Mesenchymal stem cell (in vitro differentiated cells and primary cell): Measurements from ENCODE around the gene PRKAG2.
A peak's percentile ranks its signal among the peaks of the same experiment; 100 is the strongest.

Source experiments
- DNase-seq: peaks from one replicate; pipeline ENCODE4 v3.0.0-alpha.2; 2013
- H2AFZ ChIP-seq: one replicate; pipeline ENCODE4 v1.6.1; 2013; ENCODE audit warnings: low read depth, mild to moderate bottlenecking, control low read depth, inconsistent platforms, low read length, moderate library complexity
- H2AK5ac ChIP-seq: 2 replicates; pipeline ENCODE4 v1.6.1; 2013; ENCODE audit warnings: low read length, moderate library complexity, mild to moderate bottlenecking, inconsistent platforms; ENCODE audit not compliant: severe bottlenecking
- H2BK120ac ChIP-seq: one replicate; pipeline ENCODE4 v1.6.1; 2013; ENCODE audit warnings: low read depth, mild to moderate bottlenecking, inconsistent platforms, low read length, moderate library complexity
- H2BK12ac ChIP-seq, 2 experiments: one replicate each; pipeline ENCODE4 v1.6.1; 2013; ENCODE audit warnings: inconsistent platforms in 2 of 2, low read length in 2 of 2, mild to moderate bottlenecking in 2 of 2, moderate library complexity in 2 of 2, control low read depth in 1 of 2
- H2BK15ac ChIP-seq: one replicate; pipeline ENCODE4 v1.6.1; 2013; ENCODE audit warnings: mild to moderate bottlenecking, low read depth, inconsistent platforms; ENCODE audit not compliant: poor library complexity, severe bottlenecking
- H2BK5ac ChIP-seq: 2 replicates; pipeline ENCODE4 v1.6.1; 2013; ENCODE audit warnings: low read depth, mild to moderate bottlenecking, low read length, control low read depth, inconsistent platforms; ENCODE audit not compliant: poor library complexity, severe bottlenecking
- H3K14ac ChIP-seq, 2 experiments: one replicate each; pipeline ENCODE4 v1.6.1; 2013; ENCODE audit warnings: inconsistent platforms in 2 of 2, low read length in 2 of 2, control low read depth in 1 of 2, mild to moderate bottlenecking in 1 of 2, moderate library complexity in 1 of 2
- H3K18ac ChIP-seq, 2 experiments: one replicate each; pipeline ENCODE4 v1.6.1; 2013; ENCODE audit warnings: inconsistent platforms in 2 of 2, low read length in 2 of 2, control low read depth in 1 of 2, low read depth in 1 of 2, mild to moderate bottlenecking in 1 of 2
- H3K23ac ChIP-seq, 2 experiments: one replicate each; pipeline ENCODE4 v1.6.1; 2013; ENCODE audit warnings: inconsistent platforms in 2 of 2, low read length in 2 of 2, mild to moderate bottlenecking in 2 of 2, moderate library complexity in 2 of 2, control low read depth in 1 of 2
- H3K27ac ChIP-seq: 2 replicates; pipeline ENCODE4 v1.5.1; 2013; ENCODE audit warnings: mild to moderate bottlenecking, moderate library complexity, low read length, control low read depth, inconsistent platforms; ENCODE audit not compliant: poor library complexity, severe bottlenecking
- H3K27me3 ChIP-seq, 2 experiments: 2 replicates each; pipeline versions ENCODE4 v1.6.1 to v1.7.0; 2013; ENCODE audit warnings: low read length in 2 of 2, mild to moderate bottlenecking in 2 of 2, moderate library complexity in 2 of 2, control low read depth in 1 of 2, inconsistent platforms in 1 of 2; ENCODE audit not compliant: control insufficient read depth in 1 of 2, insufficient read depth in 1 of 2
- H3K36me3 ChIP-seq, 2 experiments: 2 replicates each; pipeline versions ENCODE4 v1.6.1 to v1.7.0; 2013; ENCODE audit warnings: low read length in 2 of 2, control low read depth in 1 of 2, inconsistent platforms in 1 of 2, low read depth in 1 of 2, mild to moderate bottlenecking in 1 of 2; ENCODE audit not compliant: insufficient read depth in 2 of 2, control insufficient read depth in 1 of 2
- H3K4ac ChIP-seq, 2 experiments: one replicate each; pipeline ENCODE4 v1.6.1; 2013; ENCODE audit warnings: inconsistent platforms in 2 of 2, low read length in 2 of 2, mild to moderate bottlenecking in 2 of 2, moderate library complexity in 2 of 2, control low read depth in 1 of 2, low read depth in 1 of 2
- H3K4me1 ChIP-seq: 2 replicates; pipeline ENCODE4 v1.6.1; 2013; ENCODE audit warnings: low read depth, low read length, control low read depth; ENCODE audit not compliant: control insufficient read depth, insufficient read depth
- H3K4me2 ChIP-seq: 2 replicates; pipeline ENCODE4 v1.6.1; 2013; ENCODE audit warnings: low read length, mild to moderate bottlenecking, inconsistent platforms; ENCODE audit not compliant: poor library complexity, severe bottlenecking
- H3K4me3 ChIP-seq, 2 experiments: 2 replicates each; pipeline versions ENCODE4 v1.5.1 to v1.7.0; 2013; ENCODE audit warnings: low read length in 2 of 2, mild to moderate bottlenecking in 2 of 2, control low read depth in 1 of 2, low read depth in 1 of 2; ENCODE audit not compliant: insufficient read depth in 1 of 2
- H3K79me1 ChIP-seq: replicated peaks from 2 replicates; pipeline ENCODE4 v1.6.1; 2013; ENCODE audit warnings: mild to moderate bottlenecking, control low read depth, low read length, inconsistent platforms; ENCODE audit not compliant: poor library complexity, severe bottlenecking
- H3K9ac ChIP-seq: 2 replicates; pipeline ENCODE4 v1.7.0; 2013; ENCODE audit warnings: mild to moderate bottlenecking, low read length, moderate library complexity
- H3K9me3 ChIP-seq: 2 replicates; pipeline ENCODE4 v1.7.0; 2013; ENCODE audit warnings: mild to moderate bottlenecking, low read length; ENCODE audit not compliant: control insufficient read depth
- H4K8ac ChIP-seq: one replicate; pipeline ENCODE4 v1.6.1; 2013; ENCODE audit warnings: inconsistent platforms, mild to moderate bottlenecking, low read length, moderate library complexity
- H4K91ac ChIP-seq: one replicate; pipeline ENCODE4 v1.6.1; 2013; ENCODE audit warnings: mild to moderate bottlenecking, low read length, inconsistent platforms
- WGBS: methylation state at CpG from one replicate; pipeline ENCODE4 v1.1.7; 2013; ENCODE audit warnings: mixed read lengths; 5-methylcytosine and 5-hydroxymethylcytosine counted together

PRKAG2 gene

DNA sequence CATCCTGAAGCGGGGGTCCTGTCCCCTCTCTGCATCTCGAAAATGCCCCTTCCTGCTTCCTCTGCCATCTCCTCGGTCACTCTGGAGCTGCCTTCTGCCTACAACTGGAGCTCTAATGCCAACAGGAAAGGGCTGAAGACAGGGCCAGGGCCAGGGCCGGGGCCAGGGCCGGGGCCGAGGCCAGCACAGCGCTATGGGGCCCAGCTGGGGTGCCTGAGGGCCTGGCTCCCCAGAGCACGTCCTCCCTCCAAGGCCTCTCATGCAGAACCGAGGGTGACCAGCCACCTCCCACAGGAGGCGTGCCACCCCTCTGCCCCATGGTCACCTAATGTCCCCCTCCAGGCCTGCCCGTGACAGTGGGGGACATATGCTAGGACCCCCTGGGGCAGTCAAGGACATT, 155.7 kb downstream of the PRKAG2 start:
- H2BK12ac ChIP-seq = no peak overlapping the region
- H3K9ac ChIP-seq = no peak overlapping the region

GRCh38 chr7:151720280-151720679, 156.6 kb downstream of the PRKAG2 start:
- Histone ChIP-seq H2BK12ac (no peak overlapping the region), H3K18ac (no peak overlapping the region), H2AK5ac (no peak overlapping the region), H3K4ac (no peak overlapping the region), H2BK5ac (no peak overlapping the region), H3K27ac (no peak overlapping the region), H4K8ac (no peak overlapping the region), H3K36me3 (no peaks in the 10 kb centered on the region), H3K9me3 (no peaks in the 10 kb centered on the region), H3K9ac (no peak overlapping the region), H3K4me2 (no peak overlapping the region), H2AFZ (no peak overlapping the region), H3K23ac (no peak overlapping the region), H3K27me3 (peaks cover 0 to 3% of the 10 kb centered on the region in 2 experiments), H3K79me1 (no peaks in the 10 kb centered on the region), H3K4me1 (peaks cover 24% of the 10 kb centered on the region), H2BK15ac (no peak overlapping the region), H3K4me3 (no peak overlapping the region), H4K91ac (no peak overlapping the region), H2BK120ac (no peak overlapping the region), H3K14ac (no peak overlapping the region)
- DNase-seq = no peak
- 78% methylated on average over 4 of the region's 5 CpGs for WGBS

More for the DNA sequence above, 155.7 kb downstream of the PRKAG2 start:
- no peak overlapping the region for H3K4ac ChIP-seq
- peak overlapping the region in 1 of 2 experiments; percentile 10 for H3K23ac ChIP-seq
- H3K14ac ChIP-seq = peak overlapping the region in 1 of 2 experiments; percentile 63
- H3K27me3 ChIP-seq = peaks cover 0 to 3% of the 10 kb centered on the region in 2 experiments
- H3K27ac ChIP-seq = no peak overlapping the region
- no peak overlapping the region for H3K4me2 ChIP-seq
- H3K4me1 ChIP-seq = peaks cover 22% of the 10 kb centered on the region
- no peak overlapping the region for H2BK5ac ChIP-seq
- H2AFZ ChIP-seq = no peak overlapping the region
- H2BK120ac ChIP-seq = no peak overlapping the region
- no peaks in the 10 kb centered on the region for H3K79me1 ChIP-seq
- no peak overlapping the region for H2AK5ac ChIP-seq
- peak overlapping the region; percentile 7 for H4K91ac ChIP-seq
- H3K18ac ChIP-seq = peak overlapping the region in 1 of 2 experiments; percentile 14
- H2BK15ac ChIP-seq = no peak overlapping the region
- no peaks in the 10 kb centered on the region for H3K9me3 ChIP-seq
- DNase-seq = no peak
- H3K4me3 ChIP-seq = no peak overlapping the region
- WGBS = 88% methylated on average over 10 of the region's 11 CpGs
- no peaks in the 10 kb centered on the region for H3K36me3 ChIP-seq
- H4K8ac ChIP-seq = no peak overlapping the region

DNA sequence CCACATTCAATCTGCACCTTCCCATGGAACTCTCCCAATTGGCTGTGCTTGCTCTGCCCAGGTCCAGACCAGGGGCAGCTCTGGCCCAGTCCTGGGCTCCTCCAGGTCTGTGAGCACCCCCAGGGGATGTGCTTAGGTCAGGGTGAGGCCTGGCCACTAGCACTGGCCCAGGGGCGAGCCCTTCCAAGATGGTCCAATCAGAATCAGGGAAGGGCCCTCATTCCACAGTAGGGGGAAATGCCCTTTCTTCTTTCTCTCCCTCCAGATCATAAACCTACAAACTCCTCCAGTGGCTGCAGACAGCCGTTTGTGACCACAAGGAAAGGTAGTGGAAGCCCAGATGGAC, 157.0 kb downstream of the PRKAG2 start:
- Histone ChIP-seq H3K4me3 (no peak overlapping the region), H2AFZ (no peak overlapping the region), H3K9me3 (no peaks in the 10 kb centered on the region), H3K4me1 (peaks cover 22% of the 10 kb centered on the region), H3K23ac (no peak overlapping the region), H3K14ac (no peak overlapping the region), H2BK5ac (no peak overlapping the region), H3K4ac (no peak overlapping the region), H2BK15ac (no peak overlapping the region), H2AK5ac (no peak overlapping the region), H2BK120ac (peak overlapping the region; percentile 50), H3K4me2 (no peak overlapping the region), H3K27ac (no peak overlapping the region), H3K27me3 (peaks cover 0 to 3% of the 10 kb centered on the region in 2 experiments), H3K36me3 (no peaks in the 10 kb centered on the region), H3K79me1 (no peaks in the 10 kb centered on the region), H3K18ac (no peak overlapping the region), H4K8ac (no peak overlapping the region), H3K9ac (no peak overlapping the region), H2BK12ac (peak overlapping the region in 1 of 2 experiments; percentile 35), H4K91ac (no peak overlapping the region)
- DNase-seq = no peak
- 66% methylated on average over 2 of the region's 2 CpGs for WGBS

GRCh38 chr7:151719031-151719896, 157.7 kb downstream of the PRKAG2 start:
- Histone ChIP-seq H3K4me3 (no peak overlapping the region), H2AK5ac (peak overlapping the region; percentile 16), H3K27ac (no peak overlapping the region), H3K79me1 (no peaks in the 10 kb centered on the region), H3K4ac (no peak overlapping the region), H3K9ac (no peak overlapping the region), H2BK12ac (peak overlapping the region; percentile 10 to 35), H3K18ac (no peak overlapping the region), H3K4me2 (no peak overlapping the region), H3K27me3 (peaks cover 0 to 3% of the 10 kb centered on the region in 2 experiments), H2BK15ac (no peak overlapping the region), H3K14ac (peak overlapping the region in 1 of 2 experiments; percentile 21), H2BK5ac (no peak overlapping the region), H2AFZ (no peak overlapping the region), H3K36me3 (no peaks in the 10 kb centered on the region), H2BK120ac (no peak overlapping the region), H3K4me1 (peaks cover 23% of the 10 kb centered on the region), H3K9me3 (no peaks in the 10 kb centered on the region), H4K8ac (no peak overlapping the region), H4K91ac (no peak overlapping the region), H3K23ac (no peak overlapping the region)
- 97% methylated on average over 24 of the region's 24 CpGs for WGBS
- no peak for DNase-seq
